Astrocyte (in vitro differentiated cells and primary cell): Measurements from ENCODE around the gene SEMA3A.
"Not testable (repeated sequence)": the region's sequence is repeated elsewhere in the genome, so short reads cannot be mapped to it uniquely, and the experiment has no call there.

Experiments
- EZH2 ChIP-seq: IDR thresholded peaks from 2 replicates; pipeline ENCODE4 v1.6.1; 2012; ENCODE audit warnings: mild to moderate bottlenecking, low read length, inconsistent platforms; ENCODE audit not compliant: insufficient read depth
- TF ChIP-seq, protein P1 (sequence below): IDR thresholded peaks from 2 replicates; pipeline ENCODE4 v1.5.1; 2011; ENCODE audit warnings: low read depth, mild to moderate bottlenecking, inconsistent platforms, low read length, moderate library complexity; ENCODE audit not compliant: insufficient read depth

DNA sequence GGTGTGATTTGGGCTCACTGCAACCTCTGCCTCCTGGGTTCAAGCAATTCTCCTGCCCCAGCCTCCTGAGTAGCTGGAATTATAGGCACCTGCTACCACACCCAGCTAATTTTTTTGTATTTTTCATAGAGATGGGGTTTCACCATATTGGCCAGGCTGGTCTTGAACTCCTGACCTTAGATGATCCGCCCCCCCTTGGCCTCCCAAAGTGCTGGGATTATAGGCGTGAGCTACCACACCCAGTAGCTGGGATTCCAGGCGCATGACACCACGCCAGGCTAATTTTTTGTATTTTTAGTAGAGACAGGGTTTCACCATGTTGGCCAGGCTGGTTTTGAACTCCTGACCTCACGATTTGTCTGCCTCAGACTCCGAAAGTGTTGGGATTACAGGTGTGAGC is 20.2 kb upstream of the SEMA3A start:
- TF ChIP-seq EZH2, result not testable (repeated sequence)
- TF ChIP-seq, protein P1, sequence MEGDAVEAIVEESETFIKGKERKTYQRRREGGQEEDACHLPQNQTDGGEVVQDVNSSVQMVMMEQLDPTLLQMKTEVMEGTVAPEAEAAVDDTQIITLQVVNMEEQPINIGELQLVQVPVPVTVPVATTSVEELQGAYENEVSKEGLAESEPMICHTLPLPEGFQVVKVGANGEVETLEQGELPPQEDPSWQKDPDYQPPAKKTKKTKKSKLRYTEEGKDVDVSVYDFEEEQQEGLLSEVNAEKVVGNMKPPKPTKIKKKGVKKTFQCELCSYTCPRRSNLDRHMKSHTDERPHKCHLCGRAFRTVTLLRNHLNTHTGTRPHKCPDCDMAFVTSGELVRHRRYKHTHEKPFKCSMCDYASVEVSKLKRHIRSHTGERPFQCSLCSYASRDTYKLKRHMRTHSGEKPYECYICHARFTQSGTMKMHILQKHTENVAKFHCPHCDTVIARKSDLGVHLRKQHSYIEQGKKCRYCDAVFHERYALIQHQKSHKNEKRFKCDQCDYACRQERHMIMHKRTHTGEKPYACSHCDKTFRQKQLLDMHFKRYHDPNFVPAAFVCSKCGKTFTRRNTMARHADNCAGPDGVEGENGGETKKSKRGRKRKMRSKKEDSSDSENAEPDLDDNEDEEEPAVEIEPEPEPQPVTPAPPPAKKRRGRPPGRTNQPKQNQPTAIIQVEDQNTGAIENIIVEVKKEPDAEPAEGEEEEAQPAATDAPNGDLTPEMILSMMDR, result not testable (repeated sequence)
